Measurements from ENCODE around the gene PSMG4.

- TF ChIP-seq ZNF423 (tag by site-specific recombination; IDR thresholded peaks at IDR 0.05) (no peak), ZNF670 (tag by site-specific recombination; IDR thresholded peaks at IDR 0.05; ENCODE audit: low read depth) (no peak), ZBTB7A (tag by site-specific recombination; IDR thresholded peaks at IDR 0.05; ENCODE audit: low read depth) (no peak), ZFP3 (tag by site-specific recombination; IDR thresholded peaks at IDR 0.05; ENCODE audit: low read depth) (no peak), ZNF707 (tag by site-specific recombination; IDR thresholded peaks at IDR 0.05) (no peak)
- TF ChIP-seq, protein P1, sequence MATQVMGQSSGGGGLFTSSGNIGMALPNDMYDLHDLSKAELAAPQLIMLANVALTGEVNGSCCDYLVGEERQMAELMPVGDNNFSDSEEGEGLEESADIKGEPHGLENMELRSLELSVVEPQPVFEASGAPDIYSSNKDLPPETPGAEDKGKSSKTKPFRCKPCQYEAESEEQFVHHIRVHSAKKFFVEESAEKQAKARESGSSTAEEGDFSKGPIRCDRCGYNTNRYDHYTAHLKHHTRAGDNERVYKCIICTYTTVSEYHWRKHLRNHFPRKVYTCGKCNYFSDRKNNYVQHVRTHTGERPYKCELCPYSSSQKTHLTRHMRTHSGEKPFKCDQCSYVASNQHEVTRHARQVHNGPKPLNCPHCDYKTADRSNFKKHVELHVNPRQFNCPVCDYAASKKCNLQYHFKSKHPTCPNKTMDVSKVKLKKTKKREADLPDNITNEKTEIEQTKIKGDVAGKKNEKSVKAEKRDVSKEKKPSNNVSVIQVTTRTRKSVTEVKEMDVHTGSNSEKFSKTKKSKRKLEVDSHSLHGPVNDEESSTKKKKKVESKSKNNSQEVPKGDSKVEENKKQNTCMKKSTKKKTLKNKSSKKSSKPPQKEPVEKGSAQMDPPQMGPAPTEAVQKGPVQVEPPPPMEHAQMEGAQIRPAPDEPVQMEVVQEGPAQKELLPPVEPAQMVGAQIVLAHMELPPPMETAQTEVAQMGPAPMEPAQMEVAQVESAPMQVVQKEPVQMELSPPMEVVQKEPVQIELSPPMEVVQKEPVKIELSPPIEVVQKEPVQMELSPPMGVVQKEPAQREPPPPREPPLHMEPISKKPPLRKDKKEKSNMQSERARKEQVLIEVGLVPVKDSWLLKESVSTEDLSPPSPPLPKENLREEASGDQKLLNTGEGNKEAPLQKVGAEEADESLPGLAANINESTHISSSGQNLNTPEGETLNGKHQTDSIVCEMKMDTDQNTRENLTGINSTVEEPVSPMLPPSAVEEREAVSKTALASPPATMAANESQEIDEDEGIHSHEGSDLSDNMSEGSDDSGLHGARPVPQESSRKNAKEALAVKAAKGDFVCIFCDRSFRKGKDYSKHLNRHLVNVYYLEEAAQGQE (tag by site-specific recombination; IDR thresholded peaks at IDR 0.05), result no peak
Observed at GRCh38 chr6:3252861-3253596, 5.7 kb upstream of the PSMG4 start.

Data from HEK293 (cell line).